Esophagus muscularis mucosa (tissue), 4 donors: ENCODE measurements around the gene TPRN. TPM values are rescaled to one million over a fixed set of nuclear protein-coding genes. Genes with fewer than 3 reads are reported as not detected.

Experiments
- DNase-seq: peaks from one replicate; pipeline ENCODE4 v3.0.0-alpha.2; 2017; ENCODE audit errors: extremely low spot score
- H3K27ac ChIP-seq, 4 donors: fragments of 200-600 bp; sonication (generic); replicated peaks in 1 of 4; 1 replicate in 3 of 4; 2 replicates in 1 of 4; pipeline ENCODE4 v1.5.1; 2016 to 2019; ENCODE audit warnings: mild to moderate bottlenecking in 1 of 4
- H3K27me3 ChIP-seq, 4 donors: fragments of 200-600 bp; sonication (generic); one replicate each; pipeline versions ENCODE4 v1.5.1 to v1.6.0; 2016 to 2019
- H3K36me3 ChIP-seq, 4 donors: fragments of 200-600 bp; sonication (generic); one replicate each; pipeline ENCODE4 v1.5.1; 2016 to 2019
- H3K4me1 ChIP-seq, 4 donors: fragments of 200-600 bp; sonication (generic); one replicate each; pipeline ENCODE4 v1.5.1; 2016 to 2019
- H3K4me3 ChIP-seq, 4 donors: fragments of 200-600 bp; sonication (generic); 1 replicate in 2 of 4; 2 replicates in 2 of 4; pipeline ENCODE4 v1.5.1; 2016 to 2019; ENCODE audit warnings: mild to moderate bottlenecking in 4 of 4, moderate library complexity in 1 of 4
- H3K9me3 ChIP-seq, 4 donors: fragments of 200-600 bp; sonication (generic); 1 replicate in 3 of 4; 2 replicates in 1 of 4; pipeline ENCODE4 v1.5.1; 2016 to 2019
- EP300 ChIP-seq: sonication (generic); formaldehyde crosslinking; IDR thresholded peaks from one replicate; pipeline ENCODE4 v1.6.1; 2017; ENCODE audit warnings: antibody characterized with exemption
- POLR2A ChIP-seq: fragments of 450-650 bp; IDR thresholded peaks from one replicate; pipeline ENCODE4 v1.6.1; 2017; ENCODE audit warnings: antibody characterized with exemption, moderate library complexity, mild to moderate bottlenecking, low read depth
- POLR2AphosphoS5 ChIP-seq, 2 donors: sonication (generic); formaldehyde crosslinking; IDR thresholded peaks; one replicate each; pipeline ENCODE4 v1.6.1; 2017; ENCODE audit warnings: antibody characterized with exemption in 2 of 2
- WGBS: methylation state at CpG from one replicate; pipeline ENCODE4 v1.1.5; 2018; 5-methylcytosine and 5-hydroxymethylcytosine counted together
- intact Hi-C: fragments of 100-400 bp; cut with DNase I; formaldehyde crosslinking; loops from one replicate; pipeline ENCODE4 v1.15.1; 2023
- total RNA-seq, 4 donors: library from RNA; depleted of rRNA; stranded (reverse); fragments of >200 nt; gene quantifications; one replicate each; pipeline versions ENCODE4 v1.1.0 to v1.2.1, GENCODE V29; 2016
- TF ChIP-seq, protein P1 (sequence below), 3 experiments: fragments of 200-600 bp in 2 of 3; fragments of 450-650 bp in 1 of 3; sonication (generic) in 2 of 3; IDR thresholded peaks; one replicate each; pipeline ENCODE4 v1.5.1; 2017 to 2019; ENCODE audit warnings: antibody characterized with exemption in 3 of 3, mild to moderate bottlenecking in 2 of 3, moderate library complexity in 1 of 3

The TPRN gene
- total RNA-seq, 4 donors from 2014 or later: 4.1 to 12.6 (median 7.7) TPM

DNA sequence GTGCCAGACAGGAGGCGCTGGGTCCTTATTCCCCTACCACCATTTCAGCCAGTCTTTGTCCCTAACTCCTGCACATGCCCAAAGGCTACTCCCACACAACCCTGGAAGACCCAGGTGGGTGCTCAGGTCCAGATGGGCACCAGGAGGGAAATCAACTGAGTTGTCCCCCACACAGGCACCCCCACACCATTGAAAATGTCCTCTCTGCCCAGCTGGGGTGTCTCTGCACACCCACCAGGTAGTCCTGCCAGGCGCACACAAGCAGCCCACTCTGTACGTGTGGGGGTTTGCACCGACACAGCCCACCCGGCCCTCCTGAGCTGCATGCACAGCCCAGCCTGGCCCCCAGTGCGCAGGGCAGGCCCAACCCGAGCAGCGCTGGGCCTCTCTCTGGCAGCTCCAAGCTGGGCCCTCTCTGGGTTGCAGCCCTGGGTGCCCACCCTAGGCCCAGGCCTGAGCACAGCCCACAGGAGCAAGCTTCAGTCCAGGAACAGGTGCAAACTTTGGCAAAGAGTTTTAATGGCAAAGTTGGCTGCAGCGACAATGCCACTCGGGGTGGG is 19.3 kb upstream of the TPRN start:
- TF ChIP-seq POLR2AphosphoS5 (IDR thresholded peaks at IDR 0.05) (no peak), EP300 (no peak), POLR2A (no peak)
- TF ChIP-seq, protein P1, sequence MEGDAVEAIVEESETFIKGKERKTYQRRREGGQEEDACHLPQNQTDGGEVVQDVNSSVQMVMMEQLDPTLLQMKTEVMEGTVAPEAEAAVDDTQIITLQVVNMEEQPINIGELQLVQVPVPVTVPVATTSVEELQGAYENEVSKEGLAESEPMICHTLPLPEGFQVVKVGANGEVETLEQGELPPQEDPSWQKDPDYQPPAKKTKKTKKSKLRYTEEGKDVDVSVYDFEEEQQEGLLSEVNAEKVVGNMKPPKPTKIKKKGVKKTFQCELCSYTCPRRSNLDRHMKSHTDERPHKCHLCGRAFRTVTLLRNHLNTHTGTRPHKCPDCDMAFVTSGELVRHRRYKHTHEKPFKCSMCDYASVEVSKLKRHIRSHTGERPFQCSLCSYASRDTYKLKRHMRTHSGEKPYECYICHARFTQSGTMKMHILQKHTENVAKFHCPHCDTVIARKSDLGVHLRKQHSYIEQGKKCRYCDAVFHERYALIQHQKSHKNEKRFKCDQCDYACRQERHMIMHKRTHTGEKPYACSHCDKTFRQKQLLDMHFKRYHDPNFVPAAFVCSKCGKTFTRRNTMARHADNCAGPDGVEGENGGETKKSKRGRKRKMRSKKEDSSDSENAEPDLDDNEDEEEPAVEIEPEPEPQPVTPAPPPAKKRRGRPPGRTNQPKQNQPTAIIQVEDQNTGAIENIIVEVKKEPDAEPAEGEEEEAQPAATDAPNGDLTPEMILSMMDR (IDR thresholded peaks at IDR 0.05): no peak
- Histone ChIP-seq H3K27me3 (no peaks in the 10 kb centered on the region), H3K4me3 (no peak overlapping the region), H3K36me3 (peaks cover 0 to 18% (median 8%) of the 10 kb centered on the region in 4 donors), H3K9me3 (no peaks in the 10 kb centered on the region), H3K27ac (no peak overlapping the region), H3K4me1 (peaks cover 30 to 51% (median 36%) of the 10 kb centered on the region in 4 donors)
- 90% methylated on average over 2 of the region's 10 CpGs for whole genome bisulfite sequencing
- intact Hi-C loops: loop anchor here (2.0 to 5.0 kb wide), 2 partner anchors 19 to 33 kb away; partner anchors contain the start of genes ANAPC2, SSNA1 and TPRN
- DNase-seq: no peak

DNA sequence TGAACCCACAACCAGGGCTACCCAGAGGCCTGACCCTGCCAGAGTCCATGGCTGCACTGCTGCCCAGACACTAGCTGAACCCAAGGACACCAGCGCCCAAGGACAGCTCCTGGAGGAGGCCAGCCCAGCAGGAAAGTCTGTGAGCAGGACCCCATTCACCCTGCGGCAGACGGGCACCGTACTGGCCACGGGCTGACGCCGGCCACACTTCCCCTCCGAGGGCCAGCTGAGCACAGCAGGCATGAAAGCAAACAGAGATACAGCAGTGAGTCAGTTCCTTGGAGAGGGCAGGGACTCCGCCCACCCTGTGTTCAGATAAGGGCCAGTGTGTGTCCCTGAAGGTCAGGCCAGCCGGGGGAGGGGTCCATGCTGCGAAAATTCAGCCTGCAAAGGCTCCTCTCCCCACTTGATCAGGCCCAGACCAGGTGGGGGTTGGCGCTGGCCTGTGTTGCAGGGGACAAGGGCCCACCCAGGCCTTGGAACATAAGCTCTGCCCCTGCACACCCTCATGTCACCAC is 18.3 kb upstream of the TPRN start:
- H3K27me3 ChIP-seq: no peaks in the 10 kb centered on the region
- TF ChIP-seq POLR2A (no peak), EP300 (no peak), POLR2AphosphoS5 (IDR thresholded peaks at IDR 0.05) (no peak)
- TF ChIP-seq, protein P1 (IDR thresholded peaks at IDR 0.05): no peak
- WGBS: 76% methylated on average over 3 of the region's 12 CpGs
- H3K4me3 ChIP-seq: no peak overlapping the region
- no peak for DNase-seq
- H3K27ac ChIP-seq: no peak overlapping the region
- no peaks in the 10 kb centered on the region for H3K9me3 ChIP-seq
- intact Hi-C loops: no loop called here
- H3K4me1 ChIP-seq: peaks cover 25 to 46% (median 30%) of the 10 kb centered on the region in 4 donors
- H3K36me3 ChIP-seq: peaks cover 0 to 25% (median 12%) of the 10 kb centered on the region in 4 donors

DNA sequence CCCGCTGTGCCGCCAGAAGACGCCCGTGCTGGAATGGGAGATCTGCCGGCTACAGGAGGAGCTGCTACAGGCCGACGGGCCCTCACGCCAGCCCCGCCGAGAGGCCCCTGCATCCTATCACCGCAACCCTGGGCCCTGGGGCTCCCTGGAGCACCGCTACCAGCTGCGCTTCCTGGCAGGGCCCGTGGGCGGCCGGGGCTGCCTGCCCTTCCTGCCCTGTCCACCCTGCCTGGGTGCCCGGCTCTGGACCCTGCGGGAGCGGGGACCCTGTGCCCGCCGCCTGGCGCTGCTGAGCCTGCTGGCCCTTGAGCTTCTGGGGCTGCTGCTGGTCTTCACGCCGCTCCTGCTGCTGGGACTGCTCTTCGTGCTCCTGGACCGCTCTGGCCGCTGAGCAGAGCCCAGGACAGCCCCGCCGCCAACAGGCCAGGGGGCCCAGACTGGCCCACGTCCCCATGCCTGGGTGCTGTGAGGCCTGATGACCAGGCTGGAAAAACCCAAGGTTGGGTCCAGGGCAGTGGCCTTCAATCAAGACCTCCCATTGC is 17.7 kb upstream of the TPRN start:
- no peak for TF ChIP-seq POLR2A
- TF ChIP-seq, protein P1 (IDR thresholded peaks at IDR 0.05): no peak
- Histone ChIP-seq H3K36me3 (peaks cover 0 to 26% (median 13%) of the 10 kb centered on the region in 4 donors), H3K27ac (no peak overlapping the region), H3K9me3 (no peaks in the 10 kb centered on the region), H3K4me1 (peaks cover 24 to 44% (median 29%) of the 10 kb centered on the region in 4 donors), H3K4me3 (no peak overlapping the region), H3K27me3 (no peaks in the 10 kb centered on the region)
- intact Hi-C loops: no loop called here
- no peak for DNase-seq
- WGBS: 100% methylated on average over 1 of the region's 30 CpGs

DNA sequence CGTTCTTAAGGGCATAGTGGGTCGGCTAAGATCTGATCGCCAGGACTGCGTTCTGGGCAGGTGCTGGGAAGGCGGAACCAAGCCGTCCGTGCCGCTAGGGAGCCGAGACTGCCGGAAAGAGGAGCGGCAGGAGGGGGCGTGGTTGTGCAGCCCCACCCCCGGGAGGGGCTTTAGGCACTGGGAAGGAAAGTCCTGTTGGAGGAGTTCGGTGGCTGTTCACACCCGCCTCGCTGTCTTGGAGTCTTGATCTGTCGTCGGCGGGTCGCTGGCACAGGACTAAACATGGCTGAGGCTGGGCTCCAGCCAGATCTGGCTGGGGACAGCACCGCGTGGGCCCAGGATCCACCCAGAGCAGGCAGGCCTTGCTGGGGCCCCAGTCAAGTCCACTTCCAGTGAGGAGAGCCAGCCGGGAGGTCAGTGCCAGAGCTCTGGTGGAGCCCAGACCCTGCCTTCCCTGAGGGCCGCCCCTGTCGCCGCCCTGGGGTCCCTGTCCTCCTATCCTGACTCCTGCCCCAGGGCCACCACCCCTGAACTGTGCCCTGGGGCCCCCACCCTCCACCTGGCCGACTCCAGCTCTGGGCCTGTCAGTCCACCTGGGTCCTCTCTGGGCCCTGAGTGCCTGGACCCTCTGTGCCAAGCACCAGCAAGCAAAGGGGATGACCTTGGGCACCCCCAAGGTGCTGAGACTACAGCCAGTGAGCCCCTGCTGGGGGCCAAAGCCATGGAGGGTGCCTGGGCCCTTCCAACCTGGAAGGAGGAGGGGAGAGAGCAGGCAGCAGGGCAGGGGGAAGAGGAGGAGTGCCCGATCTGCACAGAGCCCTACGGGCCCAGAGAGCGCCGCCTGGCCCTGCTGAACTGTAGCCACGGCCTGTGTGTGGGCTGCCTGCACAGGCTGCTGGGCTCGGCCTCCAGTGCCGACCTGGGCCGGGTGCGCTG is 17.0 kb upstream of the TPRN start:
- 54% methylated on average over 16 of the region's 36 CpGs for WGBS
- intact Hi-C loops: no loop called here
- H3K36me3 ChIP-seq: peaks cover 0 to 26% (median 13%) of the 10 kb centered on the region in 4 donors
- H3K27ac ChIP-seq: no peak overlapping the region
- TF ChIP-seq POLR2A: no peak
- TF ChIP-seq, protein P1 (IDR thresholded peaks at IDR 0.05): no peak
- TF ChIP-seq EP300: no peak
- no peak for TF ChIP-seq POLR2AphosphoS5 (IDR thresholded peaks at IDR 0.05)
- DNase-seq: no peak
- H3K4me3 ChIP-seq: peak overlapping the region in 2 of 4 donors; percentile 22 to 45
- H3K4me1 ChIP-seq: peaks cover 18 to 38% (median 23%) of the 10 kb centered on the region in 4 donors
- H3K9me3 ChIP-seq: no peaks in the 10 kb centered on the region
- H3K27me3 ChIP-seq: no peaks in the 10 kb centered on the region
